CD8-positive, alpha-beta memory T cell (primary cell): ENCODE results near the gene DEFB123. TPM values are rescaled to one million over a fixed set of nuclear protein-coding genes. Genes with fewer than 3 reads are reported as not detected.
"Not testable (repeated sequence)": the region's sequence is repeated elsewhere in the genome, so short reads cannot be mapped to it uniquely, and the experiment has no call there.

Source experiments
- CTCF ChIA-PET: fragments of 350-600 bp; sonication (Branson Sonifier 250); formaldehyde crosslinking; loops from one replicate; lab custom pipeline; 2021; ENCODE audit warnings: antibody characterized with exemption; lab: Charles Lee
- POLR2A ChIA-PET: fragments of 350-600 bp; sonication (Branson Sonifier 250); formaldehyde crosslinking; loops from one replicate; lab custom pipeline; 2021; ENCODE audit warnings: antibody characterized with exemption; lab: Charles Lee
- DNase-seq, 5 donors: peaks; one replicate each; pipeline versions ENCODE4 v3.0.0 to v3.0.0-alpha.2; 2020 to 2022; ENCODE audit warnings: mixed read lengths in 1 of 5
- H3K27ac ChIP-seq: one replicate; pipeline ENCODE4 v1.7.0; 2013; ENCODE audit warnings: low read depth, mild to moderate bottlenecking, low read length, moderate library complexity
- H3K27me3 ChIP-seq: 2 replicates; pipeline ENCODE4 v1.7.0; 2013; ENCODE audit warnings: low read length, mild to moderate bottlenecking; ENCODE audit not compliant: insufficient read depth, poor library complexity, severe bottlenecking
- H3K36me3 ChIP-seq: 2 replicates; pipeline ENCODE4 v1.7.0; 2013; ENCODE audit warnings: mild to moderate bottlenecking, low read length, moderate library complexity; ENCODE audit not compliant: insufficient read depth
- H3K4me1 ChIP-seq: 2 replicates; pipeline ENCODE4 v1.7.0; 2013; ENCODE audit warnings: mild to moderate bottlenecking, low read length, moderate library complexity; ENCODE audit not compliant: insufficient read depth
- H3K4me3 ChIP-seq: 2 replicates; pipeline ENCODE4 v1.7.0; 2013; ENCODE audit warnings: mild to moderate bottlenecking, low read length
- H3K9me3 ChIP-seq: 2 replicates; pipeline ENCODE4 v1.7.0; 2013; ENCODE audit warnings: mild to moderate bottlenecking, low read length
- H3K27ac Mint-ChIP-seq, 8 donors: one replicate each; pipeline ENCODE4 v1.8.0; 2020 to 2021; ENCODE audit warnings: mixed read lengths in 8 of 8, mild to moderate bottlenecking in 6 of 8, inconsistent platforms in 3 of 8, moderate library complexity in 3 of 8
- H3K27me3 Mint-ChIP-seq, 2 donors: one replicate each; pipeline ENCODE4 v1.8.0; 2020 to 2021; ENCODE audit warnings: mixed read lengths in 2 of 2, mild to moderate bottlenecking in 1 of 2, moderate library complexity in 1 of 2
- H3K36me3 Mint-ChIP-seq, 3 donors: one replicate each; pipeline ENCODE4 v1.8.0; 2020 to 2021; ENCODE audit warnings: mixed read lengths in 3 of 3, inconsistent platforms in 1 of 3, mild to moderate bottlenecking in 1 of 3
- H3K4me1 Mint-ChIP-seq, 3 donors: one replicate each; pipeline ENCODE4 v1.8.0; 2020 to 2021; ENCODE audit warnings: mixed read lengths in 3 of 3, inconsistent platforms in 1 of 3, mild to moderate bottlenecking in 1 of 3
- H3K4me3 Mint-ChIP-seq, 7 donors: one replicate each; pipeline ENCODE4 v1.8.0; 2020 to 2021; ENCODE audit warnings: mixed read lengths in 7 of 7, mild to moderate bottlenecking in 6 of 7, moderate library complexity in 4 of 7, inconsistent platforms in 2 of 7
- H3K9me3 Mint-ChIP-seq, 5 donors: one replicate each; pipeline ENCODE4 v1.8.0; 2020 to 2022; ENCODE audit warnings: mixed read lengths in 5 of 5, mild to moderate bottlenecking in 3 of 5, moderate library complexity in 2 of 5, inconsistent platforms in 1 of 5
- polyA plus RNA-seq: library from polyadenylated mRNA; unstranded; fragments of 300-500 nt; fragmentation: Illumina TruSeq; gene quantifications from one replicate; pipeline ENCODE4 v1.2.3, GENCODE V29; 2021
- total RNA-seq, 2 experiments: library from RNA; stranded (reverse); gene quantifications; one replicate each; pipeline ENCODE4 v1.2.3, GENCODE V29; 2021

DEFB123 gene
- total and polyA plus RNA-seq, 3 experiments from 2014 or later, result not detected

DNA sequence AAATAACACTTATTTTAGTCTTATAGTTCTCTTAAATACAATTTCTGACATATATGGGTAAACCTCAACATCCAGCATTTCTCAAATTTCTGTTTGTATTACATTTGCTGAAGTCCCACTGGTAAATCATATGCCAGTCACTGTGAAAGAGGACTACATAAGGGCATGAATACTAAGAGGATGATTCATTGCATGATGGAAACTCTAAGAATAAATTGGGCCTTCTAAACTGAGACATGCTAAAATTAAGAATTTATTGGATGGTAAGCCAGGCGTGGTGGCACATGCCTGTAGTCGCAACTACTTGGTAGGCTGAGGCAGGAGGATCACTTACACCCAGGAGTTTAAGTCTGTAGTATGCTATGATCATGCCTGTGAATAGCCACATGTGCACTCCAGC is 12.1 kb downstream of the DEFB123 start:
- H3K27me3 Mint-ChIP-seq, result peaks cover 10 to 38% of the 10 kb centered on the region in 2 donors
- Histone ChIP-seq H3K27ac (no peak overlapping the region), H3K27me3 (no peaks in the 10 kb centered on the region), H3K36me3 (no peaks in the 10 kb centered on the region), H3K4me3 (no peak overlapping the region), H3K4me1 (no peaks in the 10 kb centered on the region), H3K9me3 (no peaks in the 10 kb centered on the region)
- POLR2A ChIA-PET, result no interaction called here
- H3K36me3 Mint-ChIP-seq, result no peaks in the 10 kb centered on the region
- no peak overlapping the region for H3K27ac Mint-ChIP-seq
- no peaks in the 10 kb centered on the region for H3K4me1 Mint-ChIP-seq
- peaks cover 0 to 1% (median 0%) of the 10 kb centered on the region in 5 donors for H3K9me3 Mint-ChIP-seq
- DNase-seq, result no peak
- CTCF ChIA-PET, result no interaction called here
- H3K4me3 Mint-ChIP-seq, result no peak overlapping the region

- H3K4me3 ChIP-seq, result no peak overlapping the region
- H3K4me1 Mint-ChIP-seq, result no peaks in the 10 kb centered on the region
- H3K4me3 Mint-ChIP-seq, result no peak overlapping the region
- no peaks in the 10 kb centered on the region for H3K4me1 ChIP-seq
- DNase-seq, result no peak
- CTCF ChIA-PET, result no interaction called here
- H3K36me3 Mint-ChIP-seq, result no peaks in the 10 kb centered on the region
- POLR2A ChIA-PET, result interaction anchor here (0.6 kb wide), 1 partner anchor 9 kb away, joined by 6 read pairs; no protein-coding TSS in a partner anchor
- H3K27ac ChIP-seq, result no peak overlapping the region
- no peaks in the 10 kb centered on the region for H3K9me3 Mint-ChIP-seq
- H3K36me3 ChIP-seq, result no peaks in the 10 kb centered on the region
- H3K27me3 ChIP-seq, result no peaks in the 10 kb centered on the region
- no peaks in the 10 kb centered on the region for H3K9me3 ChIP-seq
- H3K27ac Mint-ChIP-seq, result no peak overlapping the region
- peaks cover 14 to 39% of the 10 kb centered on the region in 2 donors for H3K27me3 Mint-ChIP-seq
Observed at GRCh38 chr20:31454361-31454760, 13.9 kb downstream of the DEFB123 start.

- H3K9me3 Mint-ChIP-seq, H3K9me3 ChIP-seq, H3K4me1 ChIP-seq, POLR2A ChIA-PET, H3K27ac ChIP-seq, H3K27me3 ChIP-seq, H3K36me3 ChIP-seq, H3K4me3 ChIP-seq, CTCF ChIA-PET, H3K36me3 Mint-ChIP-seq, H3K27ac Mint-ChIP-seq, DNase-seq, H3K4me3 Mint-ChIP-seq: not testable (repeated sequence)
- Mint-ChIP-seq H3K4me1 (peaks cover 10 to 11% (median 10%) of the 10 kb centered on the region in 3 donors), H3K27me3 (peaks cover 18 to 28% of the 10 kb centered on the region in 2 donors)
Observed at GRCh38 chr20:31470946-31471345, 30.5 kb downstream of the DEFB123 start.

DNA sequence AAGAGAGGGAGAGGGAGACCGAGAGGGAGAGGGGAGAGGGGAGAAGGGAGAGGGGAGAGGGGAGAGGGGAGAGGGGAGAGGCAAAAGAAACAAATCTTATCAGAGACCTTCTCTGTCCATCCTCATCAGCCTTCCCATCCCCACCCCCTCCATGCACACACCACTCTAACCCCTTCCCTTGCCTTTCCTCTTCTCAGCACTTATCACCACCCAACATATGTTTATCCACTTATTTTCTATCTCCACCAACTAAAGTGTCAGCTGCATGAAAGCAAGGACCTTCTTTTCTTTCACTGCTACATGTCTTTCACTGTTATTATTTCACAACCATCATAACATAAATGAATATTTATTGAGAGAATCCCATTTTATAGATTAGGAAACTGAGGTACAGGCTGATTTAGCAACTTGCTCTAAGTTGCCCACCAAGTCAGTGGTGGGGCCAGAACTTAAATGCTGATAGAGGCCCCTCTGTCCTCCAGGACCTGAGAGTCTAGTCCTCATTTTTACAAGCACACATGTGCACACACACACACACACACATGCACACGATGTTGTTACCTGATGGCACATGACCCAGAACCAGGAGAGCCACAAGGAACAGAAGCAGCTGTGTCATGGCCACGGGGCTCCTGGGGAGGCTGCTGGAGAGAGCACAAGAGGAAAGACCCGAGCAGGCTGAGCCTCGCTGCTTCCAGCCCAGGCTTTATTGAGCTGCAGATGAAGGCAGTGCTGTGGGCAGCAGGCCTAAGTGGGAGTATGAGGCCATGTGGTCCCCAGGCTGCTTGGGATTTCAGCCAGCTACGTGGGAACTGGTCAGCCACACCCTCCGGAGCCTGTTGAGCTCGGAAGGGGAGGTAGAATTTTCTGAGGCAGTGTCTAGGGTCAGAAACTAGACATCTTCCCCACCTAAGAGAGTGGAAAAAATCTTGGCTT is 32.2 kb downstream of the DEFB123 start:
- H3K4me3 Mint-ChIP-seq, result no peak overlapping the region
- H3K9me3 Mint-ChIP-seq, result peaks cover 0 to 4% (median 0%) of the 10 kb centered on the region in 5 donors
- Histone ChIP-seq H3K36me3 (no peaks in the 10 kb centered on the region), H3K27ac (no peak overlapping the region), H3K4me1 (no peaks in the 10 kb centered on the region), H3K4me3 (no peak overlapping the region), H3K27me3 (no peaks in the 10 kb centered on the region), H3K9me3 (no peaks in the 10 kb centered on the region)
- H3K27ac Mint-ChIP-seq, result peak overlapping the region in 1 of 8 donors; percentile 71
- no peaks in the 10 kb centered on the region for H3K36me3 Mint-ChIP-seq
- H3K4me1 Mint-ChIP-seq, result peaks cover 10 to 11% (median 10%) of the 10 kb centered on the region in 3 donors
- peaks cover 30 to 41% of the 10 kb centered on the region in 2 donors for H3K27me3 Mint-ChIP-seq
- CTCF ChIA-PET, result no interaction called here
- no peak for DNase-seq
- POLR2A ChIA-PET, result no interaction called here

DNA sequence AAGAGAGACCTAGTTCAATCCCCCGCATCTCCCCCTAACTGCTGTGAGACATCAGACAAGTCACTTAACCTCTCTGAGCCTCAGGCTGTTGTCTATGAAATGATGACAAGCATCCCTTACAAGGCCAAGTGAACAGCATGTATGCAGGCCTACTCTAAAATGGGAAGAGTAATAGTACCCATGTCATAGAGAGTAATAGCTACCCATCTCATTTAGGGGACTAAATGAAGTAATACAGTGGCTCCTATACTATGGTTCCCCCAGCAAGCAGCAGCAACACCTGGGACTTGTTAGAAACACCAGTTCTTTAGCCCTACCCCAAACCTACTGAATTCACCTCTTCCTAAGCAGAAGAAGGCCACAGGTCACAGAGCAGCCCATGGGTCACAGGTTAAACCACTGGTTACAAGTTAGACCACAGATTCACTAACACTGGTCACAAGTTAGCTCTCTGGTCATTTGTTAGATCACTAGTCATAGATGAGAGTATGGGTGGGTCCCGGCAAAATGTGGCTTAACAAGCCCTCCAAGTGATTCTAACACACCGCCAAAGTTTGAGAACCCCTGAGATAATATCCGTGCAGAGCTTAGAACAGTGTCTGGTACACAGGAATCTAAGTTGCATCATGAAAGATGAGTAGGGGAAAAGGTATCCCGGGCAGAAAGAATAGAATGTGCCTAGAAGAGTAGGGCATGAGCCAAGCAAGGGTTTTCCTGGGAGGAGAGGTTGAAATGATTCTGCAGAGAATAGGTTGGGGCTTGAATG is 33.1 kb downstream of the DEFB123 start:
- peak overlapping the region in 1 of 8 donors; percentile 6 for H3K27ac Mint-ChIP-seq

DNA sequence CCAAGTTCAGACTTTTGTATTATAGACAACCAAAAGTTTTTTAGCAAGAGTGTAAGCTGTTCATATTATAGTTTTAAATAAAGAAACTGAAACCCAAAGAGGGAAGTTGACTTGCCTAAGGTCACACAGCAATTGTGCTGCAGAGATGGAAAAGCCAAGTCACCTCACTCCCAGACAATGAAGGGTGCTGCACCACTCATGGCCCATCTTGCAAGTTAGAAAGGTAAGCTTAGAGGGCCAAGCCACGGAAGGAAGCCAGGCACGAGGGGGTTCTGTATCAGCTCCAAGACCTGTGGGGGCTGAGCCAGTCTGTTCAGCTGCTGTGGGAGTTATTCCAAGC is 33.6 kb downstream of the DEFB123 start:
- peaks cover 33 to 48% of the 10 kb centered on the region in 2 donors for H3K27me3 Mint-ChIP-seq
- CTCF ChIA-PET, result interaction anchor here (2.4 kb wide), 1 partner anchor 14 kb away, joined by 8 read pairs; no protein-coding TSS in a partner anchor
- POLR2A ChIA-PET, result no interaction called here
- peaks cover 10 to 11% (median 10%) of the 10 kb centered on the region in 3 donors for H3K4me1 Mint-ChIP-seq
- no peaks in the 10 kb centered on the region for H3K4me1 ChIP-seq
- H3K4me3 Mint-ChIP-seq, result peak overlapping the region in 1 of 7 donors; percentile 3
- H3K9me3 Mint-ChIP-seq, result peaks cover 0 to 4% (median 0%) of the 10 kb centered on the region in 5 donors
- no peaks in the 10 kb centered on the region for H3K27me3 ChIP-seq
- no peak overlapping the region for H3K27ac Mint-ChIP-seq
- no peaks in the 10 kb centered on the region for H3K9me3 ChIP-seq
- no peak overlapping the region for H3K27ac ChIP-seq
- H3K36me3 ChIP-seq, result no peaks in the 10 kb centered on the region
- no peak overlapping the region for H3K4me3 ChIP-seq
- H3K36me3 Mint-ChIP-seq, result no peaks in the 10 kb centered on the region
- no peak for DNase-seq

More for the DNA sequence above, 33.1 kb downstream of the DEFB123 start:
- Mint-ChIP-seq H3K36me3 (no peaks in the 10 kb centered on the region), H3K4me3 (no peak overlapping the region), H3K4me1 (peaks cover 10 to 11% (median 10%) of the 10 kb centered on the region in 3 donors), H3K27me3 (peaks cover 33 to 46% of the 10 kb centered on the region in 2 donors), H3K9me3 (peaks cover 0 to 4% (median 0%) of the 10 kb centered on the region in 5 donors)
- no peaks in the 10 kb centered on the region for H3K36me3 ChIP-seq
- DNase-seq, result no peak
- no peaks in the 10 kb centered on the region for H3K9me3 ChIP-seq
- no peak overlapping the region for H3K27ac ChIP-seq
- H3K4me3 ChIP-seq, result no peak overlapping the region
- H3K4me1 ChIP-seq, result no peaks in the 10 kb centered on the region
- H3K27me3 ChIP-seq, result no peaks in the 10 kb centered on the region
- CTCF ChIA-PET, result interaction anchor here (2.4 kb wide), 1 partner anchor 13 kb away, joined by 8 read pairs; no protein-coding TSS in a partner anchor
- POLR2A ChIA-PET, result no interaction called here

DNA sequence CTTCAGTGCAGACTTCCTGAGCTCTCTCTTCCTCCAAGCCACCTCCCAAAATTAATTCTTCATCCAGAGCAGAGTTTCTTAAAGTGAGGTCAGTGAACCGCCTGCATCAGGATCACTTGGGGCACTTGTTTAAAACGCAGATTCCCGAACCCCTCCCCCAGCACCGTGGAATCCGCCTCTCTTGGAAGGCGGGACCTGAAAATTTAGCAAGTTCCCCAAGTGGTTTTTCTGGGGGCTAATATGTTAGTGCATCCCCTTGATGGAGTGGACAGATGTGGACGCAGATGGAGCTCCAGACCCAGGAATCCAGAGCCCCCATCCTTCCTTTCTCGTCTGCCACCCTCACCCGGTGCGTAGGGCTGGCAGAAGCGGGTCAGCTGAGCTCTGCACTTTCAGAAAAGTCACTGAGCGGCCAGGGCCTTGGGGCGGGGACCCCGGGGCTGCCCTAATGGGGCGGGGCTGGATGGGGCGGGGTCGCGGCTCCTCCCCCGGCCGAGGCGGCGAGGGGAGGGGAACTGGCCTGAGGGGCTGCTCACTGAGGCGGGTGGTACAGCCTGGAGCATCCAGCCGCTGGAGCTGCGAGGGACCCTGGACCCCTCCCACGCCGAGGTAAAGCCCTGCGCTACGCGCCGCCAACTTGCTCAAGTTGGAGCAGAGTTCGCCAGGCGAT is 34.5 kb downstream of the DEFB123 start, which contains the start of the genes DEFB124 and REM1:
Gene DEFB124 (minus strand): TSS at position 370 of the 670 bp plus-strand sequence. CDS start 2,114 bp downstream, outside the sequence.
Gene REM1 (plus strand): TSS at position 531 of the 670 bp plus-strand sequence. CDS start 1,158 bp downstream, outside the sequence.
- Histone ChIP-seq H3K4me1 (no peaks in the 10 kb centered on the region), H3K36me3 (no peaks in the 10 kb centered on the region), H3K27me3 (no peaks in the 10 kb centered on the region), H3K27ac (no peak within 1 kb of the TSS), H3K9me3 (no peaks in the 10 kb centered on the region), H3K4me3 (no peak within 1 kb of the TSS)
- CTCF ChIA-PET, result interaction anchor here (0.9 to 2.4 kb wide), 2 partner anchors 15 to 28 kb away, joined by 3 to 8 read pairs; no protein-coding TSS in a partner anchor
- DNase-seq, result no peak
- Mint-ChIP-seq H3K27ac (no peak within 1 kb of the TSS), H3K4me3 (peak within 1 kb of the TSS in 2 of 7 donors; percentile 3 to 38), H3K27me3 (peaks cover 33 to 51% of the 10 kb centered on the region in 2 donors), H3K4me1 (peaks cover 10 to 11% (median 10%) of the 10 kb centered on the region in 3 donors), H3K36me3 (no peaks in the 10 kb centered on the region), H3K9me3 (peaks cover 0 to 4% (median 0%) of the 10 kb centered on the region in 5 donors)
- POLR2A ChIA-PET, result no interaction called here
